ENCODE results near the gene REG1B.

DNA sequence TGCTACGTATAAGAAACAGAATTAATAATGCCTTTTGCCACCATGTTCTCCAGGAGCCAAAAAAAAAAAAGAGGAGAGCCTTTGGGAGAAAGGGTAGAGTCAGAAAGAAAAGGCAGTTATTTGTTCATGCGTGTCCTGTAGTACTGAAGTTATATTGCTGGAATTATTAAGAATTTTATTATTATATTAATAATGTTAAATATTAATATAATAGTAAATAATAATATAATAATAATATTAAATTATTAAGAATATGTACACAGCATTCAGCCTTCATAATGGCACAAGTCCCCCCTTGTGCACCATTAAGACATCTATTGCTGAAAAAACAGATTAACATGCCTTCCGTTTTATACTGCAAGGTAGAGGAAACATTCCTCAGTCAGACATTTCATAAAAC lies 40.6 kb upstream of the REG1B start:
- TF ChIP-seq, protein P1, sequence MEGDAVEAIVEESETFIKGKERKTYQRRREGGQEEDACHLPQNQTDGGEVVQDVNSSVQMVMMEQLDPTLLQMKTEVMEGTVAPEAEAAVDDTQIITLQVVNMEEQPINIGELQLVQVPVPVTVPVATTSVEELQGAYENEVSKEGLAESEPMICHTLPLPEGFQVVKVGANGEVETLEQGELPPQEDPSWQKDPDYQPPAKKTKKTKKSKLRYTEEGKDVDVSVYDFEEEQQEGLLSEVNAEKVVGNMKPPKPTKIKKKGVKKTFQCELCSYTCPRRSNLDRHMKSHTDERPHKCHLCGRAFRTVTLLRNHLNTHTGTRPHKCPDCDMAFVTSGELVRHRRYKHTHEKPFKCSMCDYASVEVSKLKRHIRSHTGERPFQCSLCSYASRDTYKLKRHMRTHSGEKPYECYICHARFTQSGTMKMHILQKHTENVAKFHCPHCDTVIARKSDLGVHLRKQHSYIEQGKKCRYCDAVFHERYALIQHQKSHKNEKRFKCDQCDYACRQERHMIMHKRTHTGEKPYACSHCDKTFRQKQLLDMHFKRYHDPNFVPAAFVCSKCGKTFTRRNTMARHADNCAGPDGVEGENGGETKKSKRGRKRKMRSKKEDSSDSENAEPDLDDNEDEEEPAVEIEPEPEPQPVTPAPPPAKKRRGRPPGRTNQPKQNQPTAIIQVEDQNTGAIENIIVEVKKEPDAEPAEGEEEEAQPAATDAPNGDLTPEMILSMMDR (IDR thresholded peaks at IDR 0.05): no peak
- TF ChIP-seq EZH2 (IDR thresholded peaks at IDR 0.05): no peak
- no peak for TF ChIP-seq EZH2phosphoT487 (IDR thresholded peaks at IDR 0.05)
